Activated naive CD4-positive, alpha-beta T cell treated with anti-CD3 and anti-CD28 coated beads, Interleukin-2, amount 50 U/mL, for 72 hours (primary cell): ENCODE measurements around the gene ZNHIT6. TPM values are rescaled to one million over a fixed set of nuclear protein-coding genes. Genes with fewer than 3 reads are reported as not detected.
"Not testable (repeated sequence)": the region's sequence is repeated elsewhere in the genome, so short reads cannot be mapped to it uniquely, and the experiment has no call there.

Experiments
- ATAC-seq, 2 donors: fragments of 150-1000 bp; cut with Tn5 transposase; 2 replicates each; pipeline ENCODE4 v1.10.0; 2021; ENCODE audit warnings: mild to moderate bottlenecking in 2 of 2, moderate library complexity in 2 of 2
- DNase-seq, 2 donors: peaks; one replicate each; pipeline ENCODE4 v3.0.0; 2021 to 2022; ENCODE audit warnings: low spot score in 2 of 2
- H3K27ac Mint-ChIP-seq, 2 donors: one replicate each; pipeline ENCODE4 v1.8.0; 2022; ENCODE audit warnings: mild to moderate bottlenecking in 2 of 2, mixed read lengths in 2 of 2
- H3K36me3 Mint-ChIP-seq, 2 donors: one replicate each; pipeline ENCODE4 v1.8.0; 2022; ENCODE audit warnings: mixed read lengths in 2 of 2
- H3K9me3 Mint-ChIP-seq, 2 donors: one replicate each; pipeline ENCODE4 v1.8.0; 2022; ENCODE audit warnings: mixed read lengths in 2 of 2
- total RNA-seq, 2 donors: library from RNA; stranded (reverse); gene quantifications; one replicate each; pipeline ENCODE4 v1.2.3, GENCODE V29; 2022

The ZNHIT6 gene, protein sequence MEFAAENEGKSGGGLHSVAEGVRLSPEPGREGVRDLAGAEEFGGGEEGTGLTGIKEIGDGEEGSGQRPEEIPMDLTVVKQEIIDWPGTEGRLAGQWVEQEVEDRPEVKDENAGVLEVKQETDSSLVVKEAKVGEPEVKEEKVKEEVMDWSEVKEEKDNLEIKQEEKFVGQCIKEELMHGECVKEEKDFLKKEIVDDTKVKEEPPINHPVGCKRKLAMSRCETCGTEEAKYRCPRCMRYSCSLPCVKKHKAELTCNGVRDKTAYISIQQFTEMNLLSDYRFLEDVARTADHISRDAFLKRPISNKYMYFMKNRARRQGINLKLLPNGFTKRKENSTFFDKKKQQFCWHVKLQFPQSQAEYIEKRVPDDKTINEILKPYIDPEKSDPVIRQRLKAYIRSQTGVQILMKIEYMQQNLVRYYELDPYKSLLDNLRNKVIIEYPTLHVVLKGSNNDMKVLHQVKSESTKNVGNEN
- 10 to 100 TPM in 1 of 2 donors, 1 to 10 TPM in 1; 9.2 to 17.0 TPM for total RNA-seq

DNA sequence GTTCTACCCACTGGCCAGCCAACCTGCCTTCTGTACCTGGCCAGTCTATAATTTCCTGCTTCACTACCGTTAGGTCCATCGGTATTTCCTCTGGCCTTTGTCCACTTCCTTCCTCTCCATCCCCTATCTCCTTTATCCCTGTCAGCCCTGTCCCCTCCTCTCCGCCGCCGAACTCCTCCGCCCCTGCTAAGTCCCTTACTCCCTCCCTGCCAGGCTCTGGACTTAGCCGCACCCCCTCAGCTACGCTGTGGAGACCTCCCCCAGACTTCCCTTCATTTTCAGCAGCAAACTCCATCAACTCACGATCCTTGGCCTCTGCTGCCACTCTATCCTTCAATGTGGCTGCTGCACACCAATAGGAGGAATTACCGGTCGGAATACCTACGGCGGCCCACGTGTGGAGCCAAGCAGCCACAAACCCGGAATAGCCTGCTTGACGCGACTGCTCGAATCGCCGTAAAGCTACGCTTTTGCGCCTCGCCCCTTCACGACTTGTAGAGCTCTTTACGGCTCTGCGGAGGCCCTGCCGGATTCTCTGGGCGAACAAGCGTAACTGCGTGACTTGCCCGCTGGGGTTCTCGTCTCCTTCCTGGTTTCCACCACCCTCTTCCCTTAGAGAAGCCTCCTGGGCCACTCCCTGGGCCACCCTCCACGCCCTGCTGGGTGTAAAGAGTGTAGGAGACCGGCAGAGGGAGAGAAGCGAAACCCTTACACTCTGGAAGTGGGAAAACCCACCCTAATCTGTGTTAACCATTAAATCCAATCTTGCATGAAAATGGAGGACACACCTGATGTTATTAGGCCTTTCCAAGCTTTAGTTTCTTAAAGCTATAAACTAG lies at the start of gene ZNHIT6:
Gene ZNHIT6, minus strand, starts transcription at position 444 of the 839 bp plus-strand sequence. Its CDS starts 149 bp downstream, at position 295.
- no peak within 1 kb of the TSS for H3K27ac Mint-ChIP-seq

DNA sequence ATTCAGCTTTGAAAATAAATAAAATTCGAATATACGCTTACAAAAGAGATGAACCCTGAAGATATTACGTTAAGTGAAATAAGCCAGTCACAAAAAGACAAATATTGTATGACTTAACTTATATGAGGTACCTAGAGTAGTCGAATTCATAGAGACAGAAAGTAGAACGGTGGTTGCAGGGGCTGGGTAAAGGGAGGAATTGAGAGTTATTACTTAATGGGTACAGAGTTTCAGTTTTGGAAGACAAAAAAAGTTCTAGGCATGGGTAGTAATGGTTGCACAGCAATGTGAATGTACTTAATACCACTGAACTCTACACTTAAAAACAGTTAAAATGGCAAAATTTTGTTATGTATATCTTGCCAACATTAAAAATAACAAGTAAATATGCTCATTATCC lies 48.6 kb upstream of the ZNHIT6 start:
- DNase-seq (no peak), ATAC-seq (no peak)
- H3K27ac Mint-ChIP-seq: no peak overlapping the region
- no peaks in the 10 kb centered on the region for H3K36me3 Mint-ChIP-seq
- H3K9me3 Mint-ChIP-seq: peaks cover 0 to 8% of the 10 kb centered on the region in 2 donors

More for the DNA sequence above, at the start of gene ZNHIT6:
- Mint-ChIP-seq H3K36me3 (peaks cover 14 to 27% of the 10 kb centered on the region in 2 donors), H3K9me3 (no peaks in the 10 kb centered on the region)
- peak; percentile 85 to 92 for ATAC-seq
- DNase-seq: peak; percentile 79 to 81

DNA sequence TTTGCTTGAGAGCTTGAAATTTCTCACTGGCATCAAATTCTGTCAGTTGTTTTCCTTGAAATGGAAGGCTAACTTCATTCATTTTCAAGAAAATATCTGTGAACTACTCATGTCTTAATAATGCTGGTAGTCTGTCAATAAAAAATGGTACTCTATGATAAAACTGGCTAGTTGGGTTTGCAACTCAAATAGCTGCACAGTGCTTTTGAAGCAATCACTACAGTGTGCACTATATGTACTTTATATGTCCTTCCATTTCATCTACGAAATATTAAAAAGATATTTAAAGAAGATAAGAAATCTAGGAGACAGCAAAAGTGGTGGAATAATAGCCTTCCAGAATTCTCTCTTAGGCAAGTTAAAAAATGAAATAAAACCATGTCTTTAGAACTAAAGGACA lies 39.9 kb upstream of the ZNHIT6 start:
- no peaks in the 10 kb centered on the region for H3K9me3 Mint-ChIP-seq
- DNase-seq: no peak
- H3K27ac Mint-ChIP-seq: no peak overlapping the region
- no peaks in the 10 kb centered on the region for H3K36me3 Mint-ChIP-seq
- no peak for ATAC-seq

DNA sequence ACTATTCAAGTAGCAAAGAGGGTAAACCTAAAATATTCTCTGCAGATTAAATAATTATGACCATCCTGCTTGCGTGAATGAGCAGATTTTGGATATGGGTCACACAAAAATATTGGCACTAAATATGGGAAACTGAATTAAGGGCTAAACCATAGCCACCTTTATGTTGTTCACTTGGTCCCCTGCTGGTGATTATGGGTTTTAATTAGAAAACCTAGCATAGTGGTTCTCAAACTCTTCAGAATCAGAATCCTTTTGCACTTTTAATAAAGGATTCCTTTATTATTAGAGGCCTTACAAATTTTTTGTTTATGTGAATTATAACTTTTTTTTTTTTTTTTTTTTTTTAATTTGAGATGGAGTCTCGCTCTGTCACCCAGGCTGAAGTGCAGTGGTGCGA lies 38.5 kb upstream of the ZNHIT6 start:
- ATAC-seq: no peak

DNA sequence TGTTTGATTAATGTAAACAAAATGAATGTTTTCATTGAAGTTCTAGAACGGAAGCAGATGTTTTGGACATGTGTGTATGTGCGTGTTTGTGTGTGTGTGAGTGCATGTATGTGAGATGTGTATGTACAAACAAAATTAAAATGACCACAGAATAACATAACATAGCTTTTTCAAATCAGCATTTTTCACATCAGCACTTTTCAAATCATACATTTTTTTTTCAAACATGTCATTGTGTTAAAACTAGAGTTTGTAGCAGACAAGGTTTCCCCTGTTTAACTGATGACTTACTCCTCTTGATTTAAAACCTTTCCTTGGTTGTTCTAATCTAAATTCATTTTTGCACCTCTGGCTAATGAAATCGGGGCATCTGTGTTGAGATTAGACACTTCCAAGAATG lies 35.6 kb upstream of the ZNHIT6 start:
- no peaks in the 10 kb centered on the region for H3K9me3 Mint-ChIP-seq
- no peak overlapping the region for H3K27ac Mint-ChIP-seq
- no peaks in the 10 kb centered on the region for H3K36me3 Mint-ChIP-seq
- ATAC-seq (no peak), DNase-seq (no peak)

More for the DNA sequence above, 38.5 kb upstream of the ZNHIT6 start:
- H3K27ac Mint-ChIP-seq: no peak overlapping the region
- no peaks in the 10 kb centered on the region for H3K36me3 Mint-ChIP-seq
- H3K9me3 Mint-ChIP-seq: no peaks in the 10 kb centered on the region
- no peak for DNase-seq

DNA sequence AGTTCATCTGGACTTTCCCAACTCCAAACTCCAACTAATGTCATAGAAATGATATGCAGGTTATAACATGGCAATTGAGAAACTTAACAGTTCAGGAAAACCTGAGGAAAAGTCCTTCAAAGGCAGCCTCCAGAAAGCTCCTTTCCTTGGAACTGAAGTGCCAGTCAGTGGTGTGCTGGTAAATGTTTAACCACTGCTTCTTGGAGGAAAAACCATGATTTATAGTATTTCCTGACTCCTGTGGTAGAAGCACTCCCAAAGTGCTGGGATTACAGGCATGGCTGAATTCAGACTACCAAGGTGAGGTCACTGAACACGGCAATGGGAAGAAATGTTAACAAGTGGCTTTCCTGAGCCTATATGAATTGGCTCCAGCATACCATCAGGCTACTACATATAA lies 26.7 kb upstream of the ZNHIT6 start:
- Mint-ChIP-seq H3K27ac (no peak overlapping the region), H3K36me3 (no peaks in the 10 kb centered on the region), H3K9me3 (no peaks in the 10 kb centered on the region)
- ATAC-seq: no peak
- DNase-seq: no peak

DNA sequence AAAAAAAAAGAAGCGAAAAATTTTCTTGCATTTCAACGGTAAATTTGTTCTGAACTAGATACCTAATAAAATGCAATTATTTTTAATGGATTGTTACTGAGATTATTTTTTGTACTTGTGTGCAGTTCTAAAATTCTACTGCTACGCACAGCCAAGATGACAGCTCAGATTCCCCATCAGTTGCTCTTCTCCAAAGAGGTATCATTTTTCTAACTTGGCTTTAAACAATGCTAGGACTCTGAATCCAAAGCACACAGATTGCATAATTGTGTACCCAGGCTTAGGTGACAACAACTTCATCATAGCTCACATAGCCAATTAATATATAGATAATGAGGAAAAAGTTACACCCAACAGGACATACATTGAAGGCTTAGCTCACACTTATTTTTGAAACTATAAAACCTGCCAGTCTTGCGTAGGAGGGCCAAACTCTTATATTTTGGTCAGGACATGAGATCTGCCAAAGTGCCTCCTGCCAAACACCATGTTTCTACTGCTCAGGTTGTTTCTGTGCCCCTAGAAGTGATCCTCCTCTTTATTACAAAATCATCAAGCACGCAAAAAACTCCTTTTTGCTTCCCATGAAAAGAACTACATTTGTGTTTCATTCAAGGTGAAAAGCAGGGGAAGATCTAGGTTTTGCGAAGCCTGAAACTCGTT lies 10.6 kb upstream of the ZNHIT6 start:
- no peak overlapping the region for H3K27ac Mint-ChIP-seq
- ATAC-seq (no peak), DNase-seq (no peak)
- H3K36me3 Mint-ChIP-seq: peaks cover 14 to 19% of the 10 kb centered on the region in 2 donors
- peaks cover 11 to 18% of the 10 kb centered on the region in 2 donors for H3K9me3 Mint-ChIP-seq

DNA sequence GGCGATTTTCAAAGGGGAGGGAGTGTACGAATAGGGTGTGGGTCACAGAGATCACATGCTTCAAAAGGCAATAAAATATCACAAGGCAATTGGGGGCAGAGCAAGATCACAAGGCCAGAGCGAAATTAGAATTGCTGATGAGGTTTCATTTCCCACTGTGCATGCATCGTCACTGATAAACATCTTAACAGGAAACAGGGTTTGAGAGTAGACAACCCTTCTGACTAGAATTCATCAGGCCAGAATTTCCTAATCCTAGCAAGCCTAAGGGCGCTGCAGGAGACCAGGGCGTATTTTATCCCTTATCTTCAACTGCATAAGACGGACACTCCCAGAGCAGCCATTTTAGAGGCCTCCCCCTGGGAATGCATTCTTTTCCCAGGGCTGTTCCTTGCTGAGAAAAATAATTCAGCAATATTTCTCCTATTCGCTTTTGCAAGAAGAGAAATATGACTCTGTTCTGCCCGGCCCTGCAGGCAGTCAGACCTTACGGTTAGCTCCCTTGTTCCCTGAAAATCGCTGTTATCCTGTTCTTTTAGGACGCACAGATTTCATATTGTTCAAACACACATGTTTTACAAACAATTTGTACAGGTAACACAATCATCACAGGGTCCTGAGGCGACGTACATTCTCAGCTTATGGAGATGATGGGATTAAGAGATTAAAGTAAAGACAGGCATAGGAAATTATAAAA lies 6.3 kb upstream of the ZNHIT6 start:
- Mint-ChIP-seq H3K36me3 (peaks cover 9 to 11% of the 10 kb centered on the region in 2 donors), H3K27ac (peak overlapping the region in 1 of 2 donors; percentile 37)
- ATAC-seq, DNase-seq, H3K9me3 Mint-ChIP-seq: not testable (repeated sequence)

DNA sequence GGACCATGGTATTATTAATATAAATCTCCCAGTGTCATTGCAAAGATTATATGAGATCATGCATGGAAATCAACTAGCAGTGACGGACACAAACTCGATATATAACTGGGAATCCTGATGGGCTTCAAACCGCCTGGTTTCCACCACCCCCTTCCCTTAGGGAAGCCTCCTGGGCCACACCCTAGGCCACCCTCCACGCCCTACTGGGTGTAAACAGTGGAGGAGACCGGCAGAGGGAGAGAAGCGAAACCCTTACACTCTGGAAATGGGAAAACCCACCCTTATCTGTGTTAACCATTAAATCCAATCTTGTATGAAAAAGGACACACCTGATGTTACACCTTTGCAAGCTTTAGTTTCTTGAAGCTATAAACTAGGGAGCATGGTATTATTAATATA lies 595 bp upstream of the ZNHIT6 start:
- DNase-seq (no peak), ATAC-seq (no peak)
- H3K36me3 Mint-ChIP-seq: peaks cover 15 to 23% of the 10 kb centered on the region in 2 donors
- peaks cover under 1 to 2% of the 10 kb centered on the region in 2 donors for H3K9me3 Mint-ChIP-seq
- no peak overlapping the region for H3K27ac Mint-ChIP-seq

DNA sequence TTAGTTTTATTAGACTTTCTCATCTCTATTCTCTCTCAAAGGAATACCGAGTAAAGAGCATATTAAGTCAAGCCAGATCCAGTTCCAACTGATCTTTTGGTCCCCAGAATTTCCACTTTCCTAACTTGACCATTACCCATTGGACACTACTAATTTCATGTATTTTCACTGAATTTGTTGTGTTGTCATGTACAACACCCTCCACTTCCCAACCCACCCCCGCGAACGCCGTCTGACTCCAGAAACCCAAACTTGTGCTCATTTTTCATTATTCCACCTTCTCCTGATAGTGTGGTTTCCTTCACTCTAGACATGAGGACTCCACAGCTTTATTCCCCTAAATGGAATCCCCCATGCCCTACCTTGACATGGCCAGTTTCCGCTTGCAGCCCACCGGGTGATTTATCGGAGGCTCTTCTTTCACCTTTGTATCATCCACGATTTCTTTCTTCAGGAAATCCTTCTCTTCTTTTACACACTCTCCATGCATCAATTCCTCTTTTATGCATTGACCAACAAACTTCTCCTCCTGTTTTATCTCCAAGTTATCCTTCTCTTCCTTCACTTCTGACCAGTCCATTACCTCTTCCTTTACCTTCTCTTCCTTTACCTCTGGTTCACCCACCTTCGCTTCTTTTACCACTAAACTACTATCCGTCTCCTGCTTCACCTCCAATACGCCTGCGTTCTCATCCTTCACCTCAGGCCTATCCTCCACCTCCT lies 805 bp downstream of the ZNHIT6 start:
- no peak for DNase-seq
- ATAC-seq: no peak

DNA sequence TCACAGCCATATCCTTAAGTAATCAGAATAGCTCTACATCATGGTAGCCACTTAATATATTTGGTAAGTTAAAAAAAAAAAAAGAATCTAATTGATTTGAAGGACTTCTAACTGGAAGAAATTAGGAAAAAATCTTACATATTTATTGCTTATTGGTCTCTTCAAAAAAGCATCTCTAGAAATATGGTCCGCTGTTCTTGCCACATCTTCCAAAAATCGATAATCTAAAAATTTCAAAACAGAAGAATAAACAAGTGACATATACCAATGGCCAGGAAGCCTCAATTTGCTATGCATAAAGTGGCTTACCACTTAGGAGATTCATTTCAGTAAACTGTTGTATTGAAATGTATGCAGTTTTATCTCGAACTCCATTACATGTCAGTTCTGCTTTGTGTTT lies 2.3 kb downstream of the ZNHIT6 start:
- H3K9me3 Mint-ChIP-seq: no peaks in the 10 kb centered on the region
- peaks cover 14 to 39% of the 10 kb centered on the region in 2 donors for H3K36me3 Mint-ChIP-seq
- DNase-seq (no peak), ATAC-seq (no peak)
- no peak overlapping the region for H3K27ac Mint-ChIP-seq

More for the DNA sequence above, 805 bp downstream of the ZNHIT6 start:
- Mint-ChIP-seq H3K27ac (no peak overlapping the region), H3K9me3 (no peaks in the 10 kb centered on the region), H3K36me3 (peaks cover 14 to 31% of the 10 kb centered on the region in 2 donors)

DNA sequence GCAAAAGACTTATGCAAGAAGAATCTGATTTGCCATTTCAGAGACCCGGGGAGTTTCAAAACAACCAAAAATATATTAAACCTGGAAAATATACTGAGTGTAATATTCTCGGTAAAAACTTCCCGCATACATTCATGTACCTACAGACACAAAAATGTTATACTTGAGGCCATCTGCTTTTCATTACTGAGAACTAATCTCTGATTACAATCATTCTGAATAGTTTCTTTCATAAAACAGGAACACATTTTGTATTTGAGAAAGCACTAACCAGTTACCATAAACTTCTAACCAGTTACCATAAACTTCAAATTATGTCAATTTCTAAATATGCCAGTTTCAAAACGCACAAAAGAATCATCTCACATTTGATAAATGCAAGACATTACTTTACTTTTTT lies 7.8 kb downstream of the ZNHIT6 start:
- ATAC-seq (no peak), DNase-seq (no peak)
- peaks cover 11 to 45% of the 10 kb centered on the region in 2 donors for H3K36me3 Mint-ChIP-seq
- H3K9me3 Mint-ChIP-seq: no peaks in the 10 kb centered on the region
- H3K27ac Mint-ChIP-seq: no peak overlapping the region

DNA sequence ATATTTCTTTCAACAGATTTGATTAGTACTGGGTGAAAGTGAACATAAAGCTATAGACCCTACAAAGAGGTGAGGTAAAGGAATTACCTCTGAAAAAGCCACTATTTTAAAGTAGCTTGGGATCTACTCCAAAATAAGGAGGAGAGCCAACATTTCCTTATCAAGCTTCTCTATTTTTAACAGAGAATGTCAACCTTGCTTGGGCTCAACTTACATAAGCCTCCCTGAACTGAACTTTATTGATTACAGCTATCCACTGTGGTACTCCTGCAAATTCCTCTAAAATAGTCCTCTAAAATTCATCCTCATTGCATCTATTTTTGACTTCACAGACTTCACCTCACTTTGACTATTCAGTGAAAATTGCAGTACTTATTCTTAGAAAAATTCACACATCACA lies 10.3 kb downstream of the ZNHIT6 start:
- H3K27ac Mint-ChIP-seq: no peak overlapping the region
- H3K9me3 Mint-ChIP-seq: no peaks in the 10 kb centered on the region
- DNase-seq: no peak
- peaks cover 6 to 27% of the 10 kb centered on the region in 2 donors for H3K36me3 Mint-ChIP-seq
- ATAC-seq: no peak

DNA sequence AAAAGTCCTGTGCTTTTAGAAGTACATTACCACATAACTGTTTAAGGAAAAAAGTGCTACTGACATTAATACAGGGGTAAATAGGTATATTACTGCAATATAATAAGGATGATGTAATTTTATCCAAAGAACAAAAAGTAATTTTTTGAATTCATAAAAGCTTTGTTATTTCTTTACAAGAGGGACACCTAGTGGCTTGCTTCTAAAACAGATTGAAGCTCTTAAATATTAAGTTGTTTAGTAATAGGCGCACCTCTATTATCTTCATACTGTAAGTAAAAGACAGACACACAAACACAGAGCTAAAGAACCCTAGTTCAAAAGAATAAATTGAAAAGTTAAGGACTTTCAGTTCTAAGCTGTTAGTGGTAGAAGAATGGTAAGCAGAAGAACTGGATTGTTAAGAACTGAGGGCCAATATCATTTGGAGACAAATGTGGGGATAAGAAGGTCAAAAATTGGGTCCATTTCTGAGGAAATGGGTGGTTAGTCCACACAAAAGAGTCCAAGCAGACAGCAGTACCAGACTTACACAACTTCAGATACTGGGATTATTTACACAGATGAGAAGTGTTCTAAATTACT lies 15.4 kb downstream of the ZNHIT6 start:
- Mint-ChIP-seq H3K27ac (no peak overlapping the region), H3K36me3 (peaks cover 0 to 12% of the 10 kb centered on the region in 2 donors), H3K9me3 (no peaks in the 10 kb centered on the region)
- DNase-seq (no peak), ATAC-seq (no peak)

DNA sequence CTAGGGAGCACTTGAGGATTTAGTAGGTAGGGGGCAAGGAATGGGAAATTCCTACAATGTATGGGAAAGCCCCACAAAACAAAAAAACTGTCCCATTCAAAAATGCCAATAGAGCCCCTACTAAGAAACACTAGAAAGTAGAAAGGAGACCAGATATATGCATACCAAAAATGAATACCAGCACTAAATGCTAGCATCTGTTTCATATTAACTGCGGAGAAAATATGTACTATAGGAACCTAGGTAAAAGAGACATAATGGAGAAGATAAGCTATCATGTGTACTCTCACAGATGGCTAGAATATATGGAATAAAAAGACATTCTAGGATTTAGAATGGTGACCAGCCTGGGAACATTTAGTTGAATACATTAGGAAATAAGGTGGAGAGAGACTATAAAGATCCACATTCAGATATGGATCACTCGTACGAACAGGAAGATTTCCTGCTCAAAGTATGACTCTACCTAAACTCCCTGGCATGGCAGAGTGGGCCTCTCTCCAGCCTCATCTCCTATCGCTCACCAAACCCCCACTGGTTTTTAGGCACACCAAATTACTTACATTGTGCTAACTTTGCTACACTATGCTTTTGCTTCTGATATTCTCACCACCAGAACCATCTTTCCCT lies 18.3 kb downstream of the ZNHIT6 start:
- DNase-seq: no peak

More for the DNA sequence above, 18.3 kb downstream of the ZNHIT6 start:
- Mint-ChIP-seq H3K9me3 (no peaks in the 10 kb centered on the region), H3K27ac (no peak overlapping the region), H3K36me3 (peaks cover 0 to 17% of the 10 kb centered on the region in 2 donors)
- no peak for ATAC-seq
